ENCODE data around the gene IFITM2.
"Not testable (repeated sequence)": the region's sequence is repeated elsewhere in the genome, so short reads cannot be mapped to it uniquely, and the experiment has no call there.

IFITM2 gene

DNA sequence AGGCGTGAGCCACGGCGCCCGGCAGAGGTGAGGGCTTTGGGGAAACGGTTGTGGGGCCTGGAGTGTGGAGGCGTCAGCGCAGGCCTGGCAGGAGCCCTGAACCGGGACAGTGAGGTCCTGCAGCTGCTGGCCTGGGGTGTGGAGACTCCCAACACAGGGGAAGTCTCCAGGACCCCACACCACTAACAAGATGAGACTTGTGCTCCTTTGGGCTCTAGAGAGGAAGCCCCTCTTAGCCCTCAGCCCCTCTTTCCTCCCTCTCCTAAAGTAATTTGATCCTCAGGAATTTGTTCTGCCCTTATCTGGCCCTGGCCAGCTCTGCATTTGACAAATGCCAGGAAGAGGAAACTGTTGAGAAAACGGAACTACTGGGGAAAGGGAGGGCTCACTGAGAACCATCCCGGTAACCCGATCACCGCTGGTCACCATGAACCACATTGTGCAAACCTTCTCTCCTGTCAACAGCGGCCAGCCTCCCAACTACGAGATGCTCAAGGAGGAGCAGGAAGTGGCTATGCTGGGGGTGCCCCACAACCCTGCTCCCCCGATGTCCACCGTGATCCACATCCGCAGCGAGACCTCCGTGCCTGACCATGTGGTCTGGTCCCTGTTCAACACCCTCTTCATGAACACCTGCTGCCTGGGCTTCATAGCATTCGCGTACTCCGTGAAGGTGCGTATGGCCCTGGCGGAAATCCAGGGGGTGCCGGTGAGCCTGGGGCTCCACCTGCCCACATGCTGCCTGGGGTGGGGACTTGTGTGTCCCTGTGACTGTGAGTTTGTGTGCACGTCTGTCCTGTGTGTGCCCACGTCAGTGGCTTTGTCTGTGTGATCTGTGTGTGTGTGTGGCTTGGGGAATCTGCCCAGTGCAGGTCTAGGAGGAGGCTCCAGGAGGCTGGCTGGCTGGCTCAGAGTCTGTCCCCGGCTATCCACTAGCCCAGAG lies at the start of gene IFITM2:
Gene IFITM2 (plus strand): TSS at position 51 of the 943 bp plus-strand sequence. CDS start 377 bp downstream, at position 428.
- DNase-seq (ENCODE audit: insufficient read length, low spot score); FAIRE-seq: not testable (repeated sequence)
- peak; percentile 52; the same call in 1 of the 2 replicates for TF ChIP-seq POLR2A (IDR thresholded peaks at IDR 0.05; ENCODE audit: low read depth, low read length)

- no peak for TF ChIP-seq POLR2A (IDR thresholded peaks at IDR 0.05; ENCODE audit: low read depth, low read length)
- no peak for DNase-seq (ENCODE audit: insufficient read length, low spot score)
- no peak for FAIRE-seq
Observed at GRCh38 chr11:259413-259812, 48.2 kb upstream of the IFITM2 start.

DNA sequence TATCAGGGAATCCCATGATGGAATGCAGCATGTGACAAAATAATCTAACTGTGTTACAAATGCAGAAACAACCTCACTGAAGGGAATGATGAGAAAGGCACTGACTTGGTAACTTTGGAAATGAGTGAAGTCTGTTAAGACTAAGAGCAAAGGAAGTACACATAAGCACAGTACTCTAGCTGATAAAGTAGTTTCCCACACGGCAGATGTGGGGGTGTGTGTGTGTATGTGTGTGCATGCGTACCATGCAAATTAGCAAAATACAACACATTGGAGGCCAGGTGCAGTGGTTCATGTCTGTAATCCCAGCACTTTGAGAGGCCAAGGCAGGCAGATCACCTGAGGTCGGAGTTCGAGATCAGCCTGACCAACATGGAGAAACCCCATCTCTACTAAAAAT lies 46.0 kb upstream of the IFITM2 start:
- TF ChIP-seq POLR2A (IDR thresholded peaks at IDR 0.05; ENCODE audit: low read depth, low read length), result no peak
- no peak for FAIRE-seq

DNA sequence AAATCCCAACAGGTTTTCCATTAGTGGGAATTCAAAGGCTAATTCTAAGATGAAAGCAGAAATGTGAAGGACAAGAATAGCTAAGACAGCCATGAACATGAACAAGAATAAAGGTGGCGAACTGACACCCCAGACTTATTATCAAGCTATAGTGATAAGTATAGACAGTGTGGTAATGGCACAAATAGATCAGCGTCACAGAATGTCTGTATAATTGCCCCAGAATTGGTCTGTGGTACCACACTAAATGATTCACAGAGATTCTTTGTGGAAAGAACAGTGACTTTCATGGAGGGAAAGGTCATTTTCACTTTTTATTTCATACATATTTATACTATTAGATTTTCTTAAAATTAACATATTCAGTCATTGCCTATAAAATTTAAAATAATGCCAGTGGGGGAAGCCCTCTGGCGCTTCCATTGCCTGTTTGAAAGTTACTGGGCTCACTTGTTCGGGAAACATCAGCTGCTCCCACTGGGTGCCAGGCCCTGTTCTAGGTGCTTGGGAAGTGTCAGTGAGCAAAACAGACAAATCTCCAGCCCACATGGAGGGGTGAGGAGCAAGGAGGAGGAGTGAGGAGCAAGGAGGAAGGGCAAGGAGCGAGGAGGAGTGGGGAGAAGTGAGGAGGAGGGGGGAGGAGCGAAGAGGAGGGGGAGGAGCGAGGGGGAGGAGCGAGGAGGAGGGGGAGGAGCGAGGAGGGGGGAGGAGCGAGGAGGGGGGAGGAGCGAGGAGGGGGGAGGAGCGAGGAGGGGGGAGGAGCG lies 40.8 kb upstream of the IFITM2 start:
- DNase-seq (ENCODE audit: insufficient read length, low spot score), result no peak
- FAIRE-seq, result no peak
- TF ChIP-seq POLR2A (IDR thresholded peaks at IDR 0.05; ENCODE audit: low read depth, low read length), result no peak

More for the DNA sequence above, 46.0 kb upstream of the IFITM2 start:
- DNase-seq (ENCODE audit: insufficient read length, low spot score), result no peak

DNA sequence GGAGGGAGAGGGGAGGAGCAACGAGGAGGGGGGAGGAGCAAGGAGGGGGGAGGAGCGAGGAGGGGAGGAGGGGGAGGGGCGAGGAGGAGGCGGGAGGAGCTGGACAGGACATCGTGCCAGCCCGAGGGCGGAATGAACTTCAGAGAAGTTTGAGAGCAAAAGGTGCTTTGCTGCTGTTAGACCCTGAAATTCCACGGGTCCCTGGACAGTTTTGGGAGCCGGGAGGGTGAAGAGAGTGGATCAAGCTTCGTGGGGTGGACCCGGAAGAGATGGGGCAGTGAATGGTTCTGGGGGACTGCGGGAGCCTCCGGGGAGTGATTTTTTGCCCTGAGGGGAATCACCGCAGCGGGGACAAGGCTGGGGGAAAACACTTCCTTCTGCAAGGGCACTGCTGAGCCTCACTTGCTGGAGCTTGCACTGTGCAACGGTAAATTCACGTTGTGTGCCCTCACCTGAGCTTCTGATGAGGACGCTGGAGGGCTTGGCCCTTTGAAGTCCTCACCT lies 40.1 kb upstream of the IFITM2 start:
- DNase-seq (ENCODE audit: insufficient read length, low spot score), result no peak
- no peak for TF ChIP-seq POLR2A (IDR thresholded peaks at IDR 0.05; ENCODE audit: low read depth, low read length)
- no peak for FAIRE-seq

DNA sequence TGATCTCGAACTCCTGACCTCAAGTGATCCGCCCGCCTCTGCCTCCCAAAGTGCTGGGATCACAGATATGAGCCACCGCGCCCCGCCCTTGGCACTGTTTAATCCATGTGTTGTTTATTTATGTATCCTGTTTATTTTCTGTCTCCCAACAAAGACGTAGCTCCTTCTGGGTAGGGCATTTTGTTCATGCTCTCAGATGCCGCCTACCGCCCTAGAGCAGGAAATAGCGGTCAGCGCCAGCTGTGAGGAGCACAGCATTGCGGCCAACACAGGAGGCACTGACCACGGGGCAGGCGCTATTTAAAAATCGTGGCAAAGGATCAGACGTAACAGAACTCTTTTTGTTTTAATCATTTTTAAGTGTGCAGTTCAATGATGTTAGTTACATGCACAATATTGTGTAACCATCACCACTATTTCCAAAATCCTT lies 38.9 kb upstream of the IFITM2 start:
- DNase-seq (ENCODE audit: insufficient read length, low spot score), result peak; percentile 78
- FAIRE-seq, result peak; percentile 36

- FAIRE-seq (no peak), DNase-seq (ENCODE audit: insufficient read length, low spot score) (no peak)
- no peak for TF ChIP-seq POLR2A (IDR thresholded peaks at IDR 0.05; ENCODE audit: low read depth, low read length)
Observed at GRCh38 chr11:269146-269890, 38.3 kb upstream of the IFITM2 start.

DNA sequence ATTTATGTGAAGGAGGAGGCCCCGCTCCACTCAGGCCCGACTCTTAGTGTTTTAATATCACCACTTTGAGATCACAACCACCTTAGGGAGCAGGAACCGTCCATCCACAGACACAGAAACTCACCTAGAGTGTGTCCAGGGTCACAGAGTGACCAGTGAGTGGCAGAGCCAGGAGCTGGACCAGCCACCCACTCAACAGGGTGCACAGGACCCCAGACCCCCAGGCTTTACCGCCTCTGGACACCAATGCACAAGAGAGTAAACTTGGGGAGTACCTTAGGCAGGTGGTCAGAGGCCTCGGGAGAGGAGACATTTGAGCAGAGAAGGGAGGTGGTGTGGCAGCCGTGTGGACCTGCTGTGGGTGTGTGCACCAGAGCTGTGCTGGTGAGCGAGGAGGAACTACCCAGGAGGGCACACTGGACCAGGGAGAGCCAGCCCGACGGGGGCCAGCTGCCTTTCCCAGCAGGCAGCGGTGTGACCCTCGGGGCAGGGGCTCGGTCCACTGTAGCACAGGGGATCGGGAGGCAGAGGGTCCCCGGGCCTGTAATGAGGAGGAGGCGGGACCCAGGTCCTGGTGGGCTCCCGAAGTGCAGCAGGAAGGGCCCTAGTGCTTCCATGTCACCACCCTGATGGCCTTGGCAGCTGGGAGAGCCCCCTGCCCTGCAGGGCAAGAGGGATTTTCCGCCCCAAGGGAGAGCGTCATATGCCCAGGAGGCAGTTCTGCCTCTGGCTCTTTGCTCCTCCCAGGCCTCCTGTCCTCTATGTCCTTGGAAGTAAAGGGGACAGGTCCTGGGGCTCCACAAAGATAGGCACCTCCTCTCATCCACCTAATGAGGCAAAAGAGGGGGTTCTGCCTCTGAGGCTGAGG lies 36.9 kb upstream of the IFITM2 start:
- FAIRE-seq (no peak), DNase-seq (ENCODE audit: insufficient read length, low spot score) (no peak)
- no peak for TF ChIP-seq POLR2A (IDR thresholded peaks at IDR 0.05; ENCODE audit: low read depth, low read length)

DNA sequence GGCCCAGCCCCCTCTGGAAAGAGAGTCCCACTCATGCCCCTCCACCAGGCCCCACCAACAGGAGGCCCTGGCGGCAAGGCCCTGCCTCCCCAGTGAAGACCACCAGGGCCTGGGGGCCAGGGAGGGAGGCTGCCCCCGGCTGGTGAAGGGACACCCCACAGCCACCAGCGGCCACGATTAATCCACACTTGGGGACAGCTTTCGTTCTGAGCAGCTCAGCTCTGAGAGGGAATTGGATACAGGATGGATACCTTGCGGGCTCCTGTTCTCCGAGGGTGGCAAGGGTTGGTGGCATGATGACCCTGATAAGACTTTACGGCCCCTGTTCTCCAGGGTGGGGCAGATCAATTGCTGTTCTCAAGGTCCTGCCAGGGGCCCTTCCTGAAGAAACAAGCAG lies 36.3 kb upstream of the IFITM2 start:
- no peak for TF ChIP-seq POLR2A (IDR thresholded peaks at IDR 0.05; ENCODE audit: low read depth, low read length)
- no peak for FAIRE-seq
- no peak for DNase-seq (ENCODE audit: insufficient read length, low spot score)

GRCh38 chr11:272195-272930 lies 35.3 kb upstream of the IFITM2 start:
- DNase-seq (ENCODE audit: insufficient read length, low spot score), result no peak
- FAIRE-seq, result no peak
- TF ChIP-seq POLR2A (IDR thresholded peaks at IDR 0.05; ENCODE audit: low read depth, low read length), result no peak

DNA sequence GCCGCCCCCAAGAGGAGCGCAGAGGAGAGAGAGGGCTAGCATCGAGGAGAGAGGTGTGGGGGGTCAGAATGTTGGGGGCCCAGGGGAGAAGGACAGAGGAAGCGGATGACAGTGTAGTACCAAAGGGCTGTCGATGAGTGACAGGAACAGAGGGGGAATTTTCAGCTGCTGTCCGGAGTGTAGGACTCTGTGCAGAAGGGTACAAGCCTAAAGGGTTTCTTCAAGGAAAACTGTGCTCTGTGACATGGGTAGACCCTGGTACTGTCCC lies 34.8 kb upstream of the IFITM2 start:
- FAIRE-seq (no peak), DNase-seq (ENCODE audit: insufficient read length, low spot score) (no peak)
- TF ChIP-seq POLR2A (IDR thresholded peaks at IDR 0.05; ENCODE audit: low read depth, low read length), result no peak

GRCh38 chr11:276219-276618 lies 31.4 kb upstream of the IFITM2 start:
- DNase-seq (ENCODE audit: insufficient read length, low spot score), result no peak
- FAIRE-seq, result no peak
- TF ChIP-seq POLR2A (IDR thresholded peaks at IDR 0.05; ENCODE audit: low read depth, low read length), result no peak

All from H54 (cell line).